K562 (cell line): ENCODE results near the gene MTHFD2. TPM values are rescaled to one million over a fixed set of nuclear protein-coding genes. Genes with fewer than 3 reads are reported as not detected.
A peak's percentile ranks its signal among the peaks of the same experiment; 100 is the strongest.

Experiments used
- BRF2 ChIP-seq: IDR thresholded peaks from 3 replicates; pipeline ENCODE4 v1.6.1; 2011; ENCODE audit warnings: borderline replicate concordance, mild to moderate bottlenecking; ENCODE audit not compliant: insufficient read length, insufficient read depth
- CREB5 ChIP-seq: fragments of 250-450 bp; sonication (Bioruptor Pico); IDR thresholded peaks from 2 replicates; pipeline ENCODE4 v1.5.0; 2020; ENCODE audit warnings: mild to moderate bottlenecking
- EHMT2 ChIP-seq: fragments of 450-650 bp; IDR thresholded peaks from 2 replicates; pipeline ENCODE4 v1.6.1; 2018; ENCODE audit warnings: antibody characterized with exemption
- FOSL1 ChIP-seq: fragments of 200-800 bp; sonication (Bioruptor generic); conservative IDR thresholded peaks from 2 replicates; pipeline ENCODE4 v1.6.1; 2016; ENCODE audit warnings: missing genetic modification characterization, missing compliant biosample characterization
- NCOA2 ChIP-seq, 2 experiments: fragments of 450-650 bp; IDR thresholded peaks; 2 replicates each; pipeline ENCODE4 v1.6.1; 2018; ENCODE audit warnings: mild to moderate bottlenecking in 2 of 2, moderate library complexity in 1 of 2; ENCODE audit not compliant: partially characterized antibody in 2 of 2
- NR2F6 ChIP-seq: fragments of 450-650 bp; formaldehyde crosslinking; IDR thresholded peaks from 2 replicates; pipeline ENCODE4 v1.4.0; 2020; ENCODE audit warnings: mild to moderate bottlenecking
- SRSF3 ChIP-seq: fragments of 200-400 bp; formaldehyde crosslinking; IDR thresholded peaks from 2 replicates; pipeline ENCODE4 v1.6.1; 2016; ENCODE audit warnings: mild to moderate bottlenecking, low read length, moderate library complexity; ENCODE audit not compliant: insufficient read depth
- USF2 ChIP-seq: sonication (generic); formaldehyde crosslinking; IDR thresholded peaks from 2 replicates; pipeline ENCODE4 v1.5.0; 2020; ENCODE audit warnings: missing genetic modification reagents
- XRCC3 ChIP-seq: fragments of 450-650 bp; IDR thresholded peaks from 2 replicates; pipeline ENCODE4 v1.6.1; 2017; ENCODE audit warnings: mild to moderate bottlenecking, moderate library complexity
- ZNF592 ChIP-seq: fragments of 450-650 bp; IDR thresholded peaks from 2 replicates; pipeline ENCODE4 v1.6.1; 2017; ENCODE audit warnings: antibody characterized with exemption, mild to moderate bottlenecking
- ZNF639 ChIP-seq, 2 experiments: fragments of 200-800 bp in 1 of 2; sonication (Bioruptor generic) in 1 of 2; sonication (generic) in 1 of 2; formaldehyde crosslinking in 1 of 2; IDR thresholded peaks in 1 of 2; conservative IDR thresholded peaks in 1 of 2; 2 replicates each; pipeline versions ENCODE4 v1.5.0 to v1.6.1; 2016 to 2020; ENCODE audit warnings: missing compliant biosample characterization in 1 of 2, missing genetic modification characterization in 1 of 2, missing genetic modification reagents in 1 of 2
- ZNF668 ChIP-seq: fragments of 250-450 bp; sonication (Bioruptor Pico); IDR thresholded peaks from 2 replicates; pipeline ENCODE4 v1.8.0; 2022; ENCODE audit warnings: mild to moderate bottlenecking, inconsistent platforms
- ZNF699 ChIP-seq: fragments of 250-450 bp; sonication (Bioruptor Pico); IDR thresholded peaks from 2 replicates; pipeline ENCODE4 v1.8.0; 2021; ENCODE audit warnings: mild to moderate bottlenecking, moderate library complexity; ENCODE audit not compliant: insufficient replicate concordance
- ZSCAN32 ChIP-seq: fragments of 450-650 bp; formaldehyde crosslinking; IDR thresholded peaks from 2 replicates; pipeline ENCODE4 v1.4.0; 2020; ENCODE audit warnings: mild to moderate bottlenecking, moderate library complexity
- polyA plus RNA-seq, 8 experiments: library from polyadenylated mRNA; depleted of rRNA in 4 of 8; stranded (reverse) in 5 of 8; unstranded in 3 of 8; fragments of >200 nt; fragmentation: Nextera tagmentation in 2 of 8; fragmentation: Illumina TruSeq in 1 of 8; extraction: Ambion mirVana in 2 of 8; extraction: Trizol in 1 of 8; gene quantifications; 2 replicates each; pipeline versions ENCODE4 v1.2.1 to v1.2.3, GENCODE V29; 2011 to 2014; ENCODE audit warnings: inconsistent platforms in 1 of 8, missing spikeins in 1 of 8
- total RNA-seq, 7 experiments: library from RNA; depleted of rRNA in 6 of 7; stranded (reverse); fragments of >200 nt in 6 of 7; fragmentation: Illumina TruSeq in 2 of 7; extraction: Trizol in 2 of 7; gene quantifications; 2 replicates each; pipeline versions ENCODE4 v1.2.1 to v1.2.3, GENCODE V29; 2011 to 2021; ENCODE audit warnings: low replicate concordance in 1 of 7

Gene MTHFD2
- total and polyA plus RNA-seq, 9 of the 15 experiments (the other 6 are each of a cell fraction or from before 2014, with no cell fraction given), result 113 to 520 (median 234) TPM

- peak in 1 of 2 experiments; percentile 36; a peak in 1 of 4 replicates for TF ChIP-seq ZNF639 (CRISPR knock-in tag; conservative IDR thresholded peaks at IDR 0.05 in 1 of 2, IDR thresholded peaks at IDR 0.05 in 1 of 2)
- TF ChIP-seq ZSCAN32 (CRISPR knock-in tag), result peak; percentile 99
- TF ChIP-seq XRCC3, result no peak
- peak; percentile 72 for TF ChIP-seq USF2 (CRISPR knock-in tag)
- TF ChIP-seq ZNF592, result peak; percentile 38; the same call in 1 of the 2 replicates
- TF ChIP-seq BRF2, result no peak
- no peak for TF ChIP-seq NR2F6
- no peak for TF ChIP-seq CREB5 (CRISPR knock-in tag)
- TF ChIP-seq NCOA2 (IDR thresholded peaks at IDR 0.05; ENCODE audit: partially characterized antibody in 2 of 2), result no peak
- no peak for TF ChIP-seq ZNF699 (CRISPR knock-in tag)
- TF ChIP-seq FOSL1 (tag), result no peak
- TF ChIP-seq SRSF3, result peak; percentile 98
- no peak for TF ChIP-seq EHMT2
- TF ChIP-seq ZNF668, result 0 out of 2 replicates have a peak, but pooled peaks have one; percentile 54
These were observed at the start of gene MTHFD2 (continued) for GRCh38 chr2:74198461-74199274.
